Eye (tissue), 1 donor: ENCODE measurements around the gene RUFY3.
"Not testable (repeated sequence)": the region's sequence is repeated elsewhere in the genome, so short reads cannot be mapped to it uniquely, and the experiment has no call there.

ENCODE experiments used
- DNase-seq: peaks from one replicate; pipeline ENCODE4 v3.0.0-alpha.2; 2015

RUFY3 gene

GRCh38 chr4:70706516-70706915 lies 15.2 kb upstream of the RUFY3 start:
- peak; percentile 52 for DNase-seq

DNA sequence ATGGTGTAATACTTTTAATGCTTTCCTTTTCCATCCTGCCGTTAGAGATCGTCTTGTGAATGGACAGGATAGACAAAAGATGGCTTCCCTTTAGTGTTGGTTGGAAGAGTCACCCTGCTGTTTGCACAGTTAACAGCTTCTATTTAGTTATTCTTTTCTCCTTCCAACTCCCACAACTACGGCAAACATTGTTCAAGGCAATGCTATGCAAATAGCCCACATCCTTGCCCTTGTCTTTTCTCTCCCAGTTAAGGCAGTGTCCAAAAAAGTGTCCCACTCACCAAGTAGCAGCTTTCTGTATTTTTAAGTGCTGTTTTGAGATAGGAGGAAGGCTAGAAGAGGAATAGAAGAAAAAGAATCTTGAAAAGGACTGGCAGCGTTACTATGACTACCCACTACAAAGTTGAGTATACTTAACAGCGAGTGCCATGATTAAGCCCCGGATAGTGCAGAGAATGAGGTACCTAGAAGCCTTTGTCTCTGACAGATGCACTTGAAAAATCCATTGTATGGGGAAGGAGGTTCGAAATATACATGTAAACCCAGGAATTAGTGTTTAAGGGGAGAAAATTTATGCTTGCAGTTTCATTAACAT lies 12.1 kb upstream of the RUFY3 start:
- DNase-seq: peak; percentile 54

DNA sequence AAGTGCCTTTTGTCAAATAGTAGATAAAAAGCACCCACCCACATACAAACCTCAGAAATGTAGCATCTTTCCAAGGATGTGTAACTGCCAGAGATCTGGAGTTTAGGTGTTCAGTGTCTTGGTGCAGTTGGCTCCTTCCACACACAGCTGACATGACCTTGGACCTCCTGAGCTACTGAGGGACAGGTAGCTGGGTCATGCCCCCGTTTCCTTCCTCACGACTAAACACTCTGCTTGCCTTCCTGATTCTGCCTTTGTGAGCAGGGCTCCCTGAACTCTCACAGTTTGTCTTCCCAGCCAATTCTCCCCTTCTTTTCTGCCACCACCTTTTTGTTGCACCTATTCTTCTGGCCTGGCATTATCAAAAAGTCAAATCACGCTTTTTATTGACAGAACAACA lies 10.2 kb upstream of the RUFY3 start:
- DNase-seq: no peak

- no peak for DNase-seq
These were observed 9.6 kb upstream of the RUFY3 start for GRCh38 chr4:70712150-70712549.

DNA sequence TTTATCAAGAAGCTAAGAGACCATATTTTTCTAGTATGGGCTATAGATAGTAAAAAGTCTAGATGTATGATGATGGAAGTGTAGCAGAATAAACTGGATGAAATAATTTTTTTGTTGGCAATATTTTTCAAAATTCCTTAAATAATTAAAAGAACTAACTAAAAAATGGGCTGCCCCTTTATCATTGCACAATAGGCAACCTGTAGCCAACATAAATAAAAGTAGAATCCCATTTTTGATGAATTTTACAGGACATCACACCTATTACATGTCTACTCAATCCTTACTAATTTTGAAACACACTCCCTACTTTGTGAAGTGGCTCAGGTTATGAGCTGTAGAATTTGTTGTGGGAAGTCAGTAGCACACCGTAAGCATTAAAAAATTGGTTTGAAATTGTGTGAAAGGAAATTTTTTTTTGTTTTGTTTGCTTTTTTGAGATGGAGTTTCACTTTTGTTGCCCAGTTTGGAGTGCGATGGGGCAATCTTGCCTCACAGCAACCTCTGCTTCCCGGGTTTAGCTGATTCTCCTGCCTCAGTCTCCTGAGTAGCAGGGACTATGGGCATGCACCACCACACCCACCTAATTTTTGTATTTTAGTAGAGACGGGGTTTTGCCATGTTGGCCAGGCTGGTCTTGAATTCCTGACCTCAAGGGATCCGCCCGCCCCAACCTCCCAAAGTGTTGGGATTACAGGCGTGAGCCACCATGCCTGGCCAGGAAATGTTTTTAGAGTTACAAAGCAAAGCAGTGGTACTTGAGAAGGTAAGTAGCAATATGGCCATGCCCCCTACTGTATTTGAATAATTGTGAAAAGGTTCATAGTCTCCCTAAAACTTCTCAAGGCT lies 8.9 kb upstream of the RUFY3 start:
- DNase-seq: no peak

GRCh38 chr4:70713453-70714078 lies 8.2 kb upstream of the RUFY3 start:
- no peak for DNase-seq

DNA sequence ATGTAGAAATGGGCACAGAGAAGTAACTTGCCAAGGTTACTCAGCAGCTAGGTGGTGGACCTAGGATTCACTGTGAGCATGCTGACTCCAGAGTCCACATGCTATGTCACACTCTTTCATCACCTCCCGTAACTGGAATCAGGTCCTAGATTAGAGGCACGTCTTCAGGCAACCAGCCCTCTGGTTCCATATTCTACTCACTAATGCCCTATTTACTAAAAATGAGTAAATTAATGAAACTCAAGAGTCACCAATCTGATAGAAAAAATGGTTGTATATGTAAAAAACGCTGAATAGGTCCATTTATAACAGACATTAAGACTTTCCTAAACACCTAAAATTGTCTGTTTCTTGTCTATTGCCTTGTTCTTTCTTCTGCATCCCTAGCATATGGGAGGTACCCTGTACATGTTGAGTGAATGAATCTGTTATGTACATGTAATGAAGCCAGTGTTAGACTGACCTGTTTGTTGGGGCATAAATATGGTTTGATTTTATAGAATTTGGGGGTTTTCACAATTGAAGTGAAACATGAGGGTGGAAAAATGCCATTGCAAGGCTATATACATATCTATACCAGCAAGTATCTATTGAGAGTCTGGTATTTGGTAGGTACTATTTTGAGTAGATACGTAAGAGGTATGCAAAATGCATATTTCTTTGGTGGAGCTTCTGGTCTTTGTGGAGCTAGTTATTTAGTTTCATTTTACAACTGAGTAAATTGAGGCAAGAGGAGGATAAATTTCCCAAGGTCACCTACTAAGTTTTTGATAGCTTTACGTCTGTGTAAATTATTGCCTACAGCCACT lies 7.5 kb upstream of the RUFY3 start:
- DNase-seq: no peak

DNA sequence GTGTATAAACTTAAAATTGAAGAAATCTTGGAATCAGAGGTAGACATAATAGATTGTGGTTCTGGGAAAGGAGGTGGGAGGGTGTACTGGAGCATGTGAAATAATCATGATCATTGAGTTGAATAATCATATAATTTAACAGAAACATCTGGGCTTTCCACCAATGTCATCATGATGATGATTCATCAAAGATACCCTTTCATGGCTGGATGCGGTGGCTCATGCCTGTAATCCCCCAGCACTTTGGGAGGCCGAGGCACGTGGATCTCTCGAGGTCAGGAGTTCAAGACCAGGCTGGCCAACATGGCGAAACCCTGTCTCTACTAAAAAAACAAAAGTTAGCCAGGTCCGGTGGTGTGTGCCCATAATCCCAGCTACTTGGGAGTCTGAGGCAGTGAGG lies 6.7 kb upstream of the RUFY3 start:
- no peak for DNase-seq

DNA sequence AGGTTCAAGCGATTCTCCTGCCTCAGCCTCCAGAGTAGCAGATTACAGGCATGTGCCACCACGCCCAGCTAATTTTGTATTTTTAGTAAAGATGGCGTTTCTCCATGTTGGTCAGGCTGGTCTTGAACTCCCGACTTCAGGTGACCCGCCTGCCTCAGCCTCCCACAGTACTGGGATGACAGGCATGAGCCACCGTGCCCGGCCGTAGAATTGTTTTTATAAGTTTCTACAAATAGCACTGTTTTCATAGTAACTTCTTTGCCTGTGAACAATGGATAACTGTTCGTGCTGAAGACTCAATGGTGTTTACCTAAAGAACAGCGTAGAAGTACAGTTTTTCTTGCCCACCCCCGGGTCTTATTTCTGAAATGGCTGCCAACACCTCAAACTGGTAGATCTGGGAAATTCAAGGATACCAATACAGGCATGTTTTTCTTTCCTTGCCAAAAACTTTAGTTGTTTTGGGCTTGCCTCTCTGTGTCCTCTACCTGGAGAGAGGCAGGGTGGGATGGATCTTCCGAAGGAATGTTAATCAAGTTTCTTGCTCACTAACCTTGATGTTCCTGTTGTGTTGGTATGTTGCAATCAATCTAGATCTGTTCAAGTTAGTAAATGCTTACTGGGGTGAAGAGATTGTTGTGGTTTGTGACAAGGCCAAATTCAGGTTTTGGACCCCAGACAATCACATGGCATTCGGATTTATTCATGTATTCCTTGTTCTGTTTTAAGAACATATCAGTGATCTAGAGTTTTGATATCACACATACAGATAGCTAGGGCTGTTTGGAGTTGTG lies 2.8 kb upstream of the RUFY3 start:
- no peak for DNase-seq

DNA sequence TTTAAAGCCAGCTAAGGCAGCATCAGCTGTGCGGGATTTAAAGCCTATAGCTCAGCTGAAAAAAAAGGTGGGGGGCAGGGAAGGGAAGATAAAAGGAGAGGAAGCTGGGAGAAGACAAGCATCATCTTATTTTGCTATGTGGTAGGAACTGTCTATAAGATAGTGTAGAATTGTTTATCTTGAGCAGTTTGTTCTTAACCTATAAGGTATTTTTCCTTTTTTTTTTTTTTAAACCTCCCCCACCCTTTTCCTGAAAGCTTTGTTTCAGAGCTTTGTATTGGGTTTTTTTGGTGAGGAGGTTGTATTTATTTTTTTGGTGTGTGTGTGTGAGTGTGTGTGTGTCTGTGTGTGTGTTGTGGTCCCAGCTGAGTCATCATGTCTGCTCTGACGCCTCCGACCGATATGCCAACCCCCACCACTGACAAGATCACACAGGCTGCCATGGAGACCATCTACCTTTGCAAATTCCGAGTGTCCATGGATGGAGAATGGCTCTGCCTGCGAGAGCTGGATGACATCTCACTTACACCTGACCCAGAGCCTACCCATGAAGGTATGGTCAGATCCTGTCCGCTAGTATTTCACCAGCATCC lies 531 bp downstream of the RUFY3 start:
- peak; percentile 79 for DNase-seq

- DNase-seq: no peak
These were observed 2.7 kb downstream of the RUFY3 start for GRCh38 chr4:70724463-70724862.

GRCh38 chr4:70725633-70726032 lies 3.9 kb downstream of the RUFY3 start:
- DNase-seq: no peak

- DNase-seq: not testable (repeated sequence)
These were observed 4.8 kb downstream of the RUFY3 start for GRCh38 chr4:70726515-70726914.

DNA sequence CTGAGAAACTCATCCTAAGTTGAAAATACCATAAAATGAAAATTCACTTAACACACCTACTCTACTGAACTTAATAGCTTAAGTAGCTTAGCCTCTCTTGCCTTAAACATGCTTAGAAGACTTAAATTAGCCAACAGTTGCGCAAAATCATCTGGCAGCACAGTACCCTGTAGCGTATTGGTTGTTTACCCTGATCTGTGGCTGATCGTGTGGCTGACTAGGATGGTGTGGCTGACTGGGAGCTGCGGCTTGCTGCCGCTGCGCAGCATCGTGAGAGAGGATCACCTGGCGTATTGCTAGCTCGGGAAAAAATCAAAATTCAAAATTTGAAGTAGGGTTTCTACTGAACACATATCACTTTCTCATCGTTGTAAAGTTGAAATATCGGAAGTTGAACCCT lies 6.3 kb downstream of the RUFY3 start:
- DNase-seq: no peak

GRCh38 chr4:70732878-70733277 lies 11.1 kb downstream of the RUFY3 start:
- not testable (repeated sequence) for DNase-seq

DNA sequence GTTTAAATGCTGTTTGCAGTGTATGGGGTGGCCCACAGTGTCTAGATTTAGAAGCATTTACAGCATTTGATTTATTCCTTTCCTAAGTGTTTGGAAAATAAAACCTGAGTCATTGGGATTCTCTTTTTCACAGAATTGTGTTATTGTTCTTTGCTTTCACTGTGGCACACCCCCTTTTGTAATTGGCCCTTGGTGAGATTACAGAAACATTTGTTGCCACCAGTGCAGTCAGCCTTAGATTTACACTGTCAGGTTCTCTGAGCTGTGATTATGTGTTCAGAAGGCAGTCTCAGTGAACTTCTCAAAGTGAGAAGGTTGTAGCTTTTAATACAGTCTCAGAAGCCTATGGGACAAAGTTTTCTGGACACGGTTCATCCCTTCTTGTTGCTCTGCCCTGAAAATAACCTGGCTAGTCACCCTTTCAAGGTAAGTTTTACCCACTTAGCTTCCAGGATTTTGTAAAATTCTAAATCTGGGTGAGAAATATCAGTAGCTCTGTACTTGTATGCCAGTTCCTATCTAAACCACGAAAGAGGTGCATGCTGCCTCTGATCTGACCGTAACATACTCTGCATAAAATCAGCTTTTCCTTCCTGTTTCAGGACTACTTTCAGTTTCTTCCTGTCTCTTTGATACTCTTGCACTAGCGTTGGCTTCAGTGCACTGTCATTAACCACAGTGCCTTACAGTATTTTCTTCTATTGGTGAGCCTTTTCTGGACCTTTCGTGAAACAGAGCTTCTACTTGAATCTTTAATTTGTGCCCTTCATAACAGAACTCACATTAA lies 12.6 kb downstream of the RUFY3 start:
- DNase-seq: no peak

DNA sequence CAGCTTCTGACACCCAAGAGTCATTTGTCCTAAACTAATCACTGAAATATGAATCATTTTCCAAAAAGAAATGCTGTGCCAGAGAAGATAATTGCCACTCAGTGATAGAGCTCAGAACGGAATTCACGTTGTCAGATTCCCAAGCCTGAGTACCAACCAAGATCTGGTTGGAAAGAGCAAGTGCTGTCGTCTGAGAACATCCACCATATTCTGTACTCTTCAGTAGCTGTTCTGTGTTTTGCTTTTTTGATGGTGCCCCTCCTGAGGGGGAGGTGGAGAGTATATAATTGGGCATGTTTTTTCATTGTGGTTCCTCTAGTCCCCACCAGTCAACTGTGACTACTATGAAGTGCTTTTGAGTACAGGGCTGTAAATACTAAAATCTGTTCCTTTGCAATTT lies 13.2 kb downstream of the RUFY3 start:
- no peak for DNase-seq

DNA sequence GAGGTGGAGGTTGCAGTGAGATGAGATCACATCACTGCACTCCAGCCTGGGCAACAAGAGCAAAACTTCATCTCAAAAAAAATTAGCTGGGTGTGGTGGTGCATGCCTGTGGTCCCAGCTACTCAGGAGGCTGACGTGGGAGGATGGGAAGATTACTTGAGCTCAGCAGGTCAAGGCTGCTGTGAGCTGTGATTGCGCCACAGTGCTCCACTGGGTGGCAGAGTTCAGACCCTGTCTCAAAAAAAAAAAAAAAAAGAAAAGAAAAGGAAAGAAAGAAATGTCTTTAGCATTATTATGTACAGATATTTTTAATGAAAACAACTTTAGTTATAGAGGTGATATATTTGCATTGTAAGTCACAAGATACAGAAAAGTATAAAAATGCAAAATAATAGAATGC lies 14.2 kb downstream of the RUFY3 start:
- not testable (repeated sequence) for DNase-seq

GRCh38 chr4:70737006-70737405 lies 15.2 kb downstream of the RUFY3 start:
- DNase-seq: no peak

GRCh38 chr4:70737409-70737808 lies 15.6 kb downstream of the RUFY3 start:
- no peak for DNase-seq
